OCI-LY1 (cell line): Measurements from ENCODE around the gene TPRKB.
A peak's percentile ranks its signal among the peaks of the same experiment; 100 is the strongest.
"Not testable (repeated sequence)": the region's sequence is repeated elsewhere in the genome, so short reads cannot be mapped to it uniquely, and the experiment has no call there.

Experiments
- H2AFZ ChIP-seq: fragments of 200-600 bp; sonication (generic), shearing (Covaris generic); 2 replicates; pipeline ENCODE4 v1.6.0; 2014; ENCODE audit warnings: antibody characterized with exemption, mild to moderate bottlenecking, low read length
- H3F3A ChIP-seq: fragments of 200-600 bp; sonication (generic), shearing (Covaris generic); 2 replicates; pipeline ENCODE4 v1.6.0; 2014; ENCODE audit warnings: mild to moderate bottlenecking, antibody characterized with exemption, low read length, moderate library complexity; ENCODE audit not compliant: insufficient read depth
- H3K27ac ChIP-seq: fragments of 200-600 bp; sonication (generic); 2 replicates; pipeline ENCODE4 v1.5.1; 2014; ENCODE audit warnings: low read length, mixed run types, mild to moderate bottlenecking, low read depth; ENCODE audit not compliant: poor library complexity, severe bottlenecking
- H3K27me3 ChIP-seq: fragments of 200-600 bp; sonication (generic); 2 replicates; pipeline ENCODE4 v1.6.0; 2014; ENCODE audit warnings: antibody characterized with exemption, mild to moderate bottlenecking, low read length, moderate library complexity; ENCODE audit not compliant: insufficient read depth
- H3K36me3 ChIP-seq: fragments of 200-600 bp; sonication (generic); 2 replicates; pipeline ENCODE4 v1.6.1; 2014; ENCODE audit warnings: mild to moderate bottlenecking, antibody characterized with exemption, low read length, moderate library complexity, mixed read lengths; ENCODE audit not compliant: insufficient read depth
- H3K4me1 ChIP-seq: fragments of 200-600 bp; sonication (generic); 2 replicates; pipeline ENCODE4 v1.5.1; 2014; ENCODE audit warnings: mild to moderate bottlenecking, low read length, moderate library complexity; ENCODE audit not compliant: insufficient read depth, severe bottlenecking
- H3K4me2 ChIP-seq: fragments of 200-600 bp; sonication (generic), shearing (Covaris generic); 2 replicates; pipeline ENCODE4 v1.6.1; 2014; ENCODE audit warnings: low read length
- H3K4me3 ChIP-seq: fragments of 200-600 bp; sonication (generic); 2 replicates; pipeline ENCODE4 v1.5.1; 2014; ENCODE audit warnings: low read length, low read depth, mild to moderate bottlenecking, mixed read lengths; ENCODE audit not compliant: poor library complexity, severe bottlenecking
- H3K79me2 ChIP-seq: fragments of 200-600 bp; shearing (Covaris generic); 2 replicates; pipeline ENCODE4 v1.6.1; 2016; ENCODE audit warnings: mixed run types, low read length, mixed read lengths; ENCODE audit not compliant: insufficient read depth
- H3K9ac ChIP-seq: fragments of 200-600 bp; sonication (generic), shearing (Covaris generic); 2 replicates; pipeline ENCODE4 v1.6.1; 2014; ENCODE audit warnings: mild to moderate bottlenecking, low read length, mixed read lengths
- H3K9me2 ChIP-seq: fragments of 200-600 bp; sonication (generic), shearing (Covaris generic); 2 replicates; pipeline ENCODE4 v1.6.1; 2014; ENCODE audit warnings: low read depth, mild to moderate bottlenecking, low read length, mixed read lengths
- H3K9me3 ChIP-seq: fragments of 200-600 bp; shearing (Covaris generic); 2 replicates; pipeline ENCODE4 v1.6.1; 2014; ENCODE audit warnings: low read length, mixed read lengths
- H4K20me1 ChIP-seq: fragments of 200-600 bp; sonication (generic), shearing (Covaris generic); 2 replicates; pipeline ENCODE4 v1.6.0; 2016; ENCODE audit warnings: mild to moderate bottlenecking, low read length; ENCODE audit not compliant: insufficient read depth
- CTCF ChIP-seq: fragments of 200-600 bp; sonication (generic), shearing (Covaris generic); IDR thresholded peaks from 2 replicates; pipeline ENCODE4 v1.5.1; 2017; ENCODE audit warnings: mild to moderate bottlenecking, antibody characterized with exemption, low read length, moderate library complexity, mixed read lengths
- EZH2 ChIP-seq: fragments of 200-600 bp; sonication (generic), shearing (Covaris generic); IDR thresholded peaks from 2 replicates; pipeline ENCODE4 v1.8.0; 2017; ENCODE audit warnings: borderline replicate concordance, mixed run types, mild to moderate bottlenecking, antibody characterized with exemption, low read length, moderate library complexity, mixed read lengths

Gene TPRKB

GRCh38 chr2:73690372-73691088 lies 46.6 kb downstream of the TPRKB start:
- H4K20me1 ChIP-seq, H3K9ac ChIP-seq, H3K4me2 ChIP-seq, H3K4me3 ChIP-seq, H3K79me2 ChIP-seq, H3K36me3 ChIP-seq, H3K4me1 ChIP-seq, H3F3A ChIP-seq, H3K9me2 ChIP-seq, H3K27ac ChIP-seq, H2AFZ ChIP-seq, H3K27me3 ChIP-seq, H3K9me3 ChIP-seq: not testable (repeated sequence)
- TF ChIP-seq CTCF: peak; percentile 51

GRCh38 chr2:73688494-73688893 lies 48.7 kb downstream of the TPRKB start:
- H4K20me1 ChIP-seq, H3K9ac ChIP-seq, H3K27ac ChIP-seq, H3K9me2 ChIP-seq, H3K36me3 ChIP-seq, H3K9me3 ChIP-seq, H3K79me2 ChIP-seq, H2AFZ ChIP-seq, H3K4me2 ChIP-seq, H3K4me1 ChIP-seq, H3K27me3 ChIP-seq, H3K4me3 ChIP-seq, H3F3A ChIP-seq: not testable (repeated sequence)

DNA sequence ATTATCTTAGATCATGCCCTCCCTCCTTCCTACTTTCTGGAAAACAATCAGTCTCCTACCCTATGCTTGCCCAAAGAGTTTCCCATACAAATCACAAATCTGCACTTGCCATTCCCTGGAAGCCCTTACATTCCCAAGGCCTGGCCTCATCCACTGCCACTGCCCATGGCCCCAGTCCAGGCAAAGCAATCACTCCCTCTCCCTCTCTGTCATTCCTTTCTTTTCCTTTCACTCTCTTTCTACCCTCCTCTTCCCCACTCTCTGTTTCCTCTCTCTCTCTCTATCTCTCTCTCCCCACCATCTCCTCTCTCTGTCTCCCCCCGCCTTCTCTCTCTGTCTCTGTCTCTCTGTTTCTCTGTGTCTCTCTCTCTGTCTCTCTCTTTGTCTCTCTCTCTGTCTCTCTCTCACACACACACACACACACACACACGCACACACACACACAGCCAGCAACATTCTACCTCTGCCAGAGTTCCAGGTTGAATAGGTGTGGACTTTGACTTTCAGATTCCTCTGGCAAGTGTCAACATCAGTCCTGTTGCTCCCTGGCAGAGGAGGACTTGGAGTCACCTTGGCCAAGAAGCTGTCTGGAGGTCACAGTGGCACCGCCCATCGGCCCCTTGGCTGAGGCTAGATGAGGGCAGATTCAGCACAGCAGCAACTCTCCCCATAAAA lies 51.2 kb downstream of the TPRKB start:
- Histone ChIP-seq H3K9ac (no peak overlapping the region), H3K27ac (no peak overlapping the region), H3K4me3 (no peak overlapping the region), H3K4me1 (no peaks in the 10 kb centered on the region), H3K4me2 (no peak overlapping the region), H3K36me3 (no peaks in the 10 kb centered on the region), H3K9me2 (no peaks in the 10 kb centered on the region), H4K20me1 (no peaks in the 10 kb centered on the region), H3K9me3 (no peaks in the 10 kb centered on the region), H2AFZ (no peak overlapping the region), H3K79me2 (no peaks in the 10 kb centered on the region), H3K27me3 (no peaks in the 10 kb centered on the region), H3F3A (no peaks in the 10 kb centered on the region)
- TF ChIP-seq EZH2 (no peak), CTCF (no peak)

GRCh38 chr2:73684905-73685304 lies 52.2 kb downstream of the TPRKB start:
- H3K4me1 ChIP-seq, H3K27me3 ChIP-seq, H4K20me1 ChIP-seq, H3K9me3 ChIP-seq, H3K9me2 ChIP-seq, H3K27ac ChIP-seq, H3K79me2 ChIP-seq, H3K9ac ChIP-seq, H3K4me3 ChIP-seq, H3K4me2 ChIP-seq, H2AFZ ChIP-seq, H3F3A ChIP-seq, H3K36me3 ChIP-seq: not testable (repeated sequence)

DNA sequence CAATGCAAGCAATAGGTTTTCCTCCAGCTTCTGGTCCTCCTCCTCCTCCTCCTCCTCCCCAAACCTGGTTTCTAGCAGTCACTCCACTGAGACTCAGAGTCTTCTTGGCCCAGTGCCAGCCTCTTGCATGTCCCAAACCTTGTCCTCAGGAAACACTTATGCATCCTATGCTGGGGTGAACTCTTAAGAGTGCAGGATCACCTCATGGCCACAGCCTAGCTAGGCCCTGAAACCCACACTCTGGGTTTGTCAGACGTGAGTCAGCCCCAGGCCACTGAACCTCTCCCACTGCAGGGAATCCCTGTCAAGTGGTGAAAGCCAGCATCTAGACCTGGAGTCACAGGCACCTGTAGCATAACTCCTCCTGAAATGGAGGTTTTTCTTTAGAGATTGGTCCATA lies 52.8 kb downstream of the TPRKB start:
- not testable (repeated sequence) for H3K4me2 ChIP-seq, H3K9me3 ChIP-seq, H3K27me3 ChIP-seq, H3K79me2 ChIP-seq, H3F3A ChIP-seq, H3K36me3 ChIP-seq, H3K9ac ChIP-seq, H3K27ac ChIP-seq, H3K9me2 ChIP-seq, H2AFZ ChIP-seq, H4K20me1 ChIP-seq, H3K4me1 ChIP-seq, H3K4me3 ChIP-seq
